Testis (tissue), 3 donors: ENCODE data around the gene MRNIP. TPM values are rescaled to one million over a fixed set of nuclear protein-coding genes. Genes with fewer than 3 reads are reported as not detected.
"Not testable (repeated sequence)": the region's sequence is repeated elsewhere in the genome, so short reads cannot be mapped to it uniquely, and the experiment has no call there.

Experiments used
- DNase-seq: peaks from one replicate; pipeline ENCODE4 v3.0.0-alpha.2; 2019
- H3K27ac ChIP-seq, 2 donors: fragments of 200-600 bp; sonication (generic); one replicate each; pipeline ENCODE4 v1.5.1; 2019
- H3K27me3 ChIP-seq: fragments of 200-600 bp; sonication (generic); one replicate; pipeline ENCODE4 v1.5.1; 2019
- H3K36me3 ChIP-seq: fragments of 200-600 bp; sonication (generic); one replicate; pipeline ENCODE4 v1.5.1; 2017; ENCODE audit warnings: low read depth; ENCODE audit errors: missing control alignments
- H3K4me1 ChIP-seq: fragments of 200-600 bp; sonication (generic); one replicate; pipeline ENCODE4 v1.5.1; 2019
- H3K4me3 ChIP-seq, 2 donors: fragments of 200-600 bp; sonication (generic); one replicate each; pipeline ENCODE4 v1.5.1; 2017 to 2019
- H3K9me3 ChIP-seq: fragments of 200-600 bp; sonication (generic); one replicate; pipeline ENCODE4 v1.5.1; 2017
- POLR2A ChIP-seq: fragments of 450-650 bp; IDR thresholded peaks from one replicate; pipeline ENCODE4 v1.6.1; 2017; ENCODE audit warnings: antibody characterized with exemption, mild to moderate bottlenecking, moderate library complexity
- WGBS, 2 donors: methylation state at CpG; one replicate each; pipeline ENCODE4 v1.1.5; 2018; 5-methylcytosine and 5-hydroxymethylcytosine counted together
- intact Hi-C: fragments of 100-400 bp; cut with DNase I; formaldehyde crosslinking; loops from one replicate; pipeline ENCODE4 v1.15.1; 2023; ENCODE audit warnings: low total_unique reads
- polyA plus RNA-seq: library from polyadenylated mRNA; stranded (reverse); fragments of 350-450 nt; fragmentation: Illumina TruSeq; extraction: RNeasy Lipid Tissue Mini Kit (QIAGEN cat#74804); gene quantifications from one replicate; pipeline ENCODE4 v1.2.3, GENCODE V29; 2014; ENCODE audit warnings: low read depth, low replicate concordance; ENCODE audit not compliant: insufficient read depth
- total RNA-seq, 2 donors: library from RNA; depleted of rRNA; stranded (reverse); fragments of >200 nt; gene quantifications; one replicate each; pipeline ENCODE4 v1.2.3, GENCODE V29; 2016
- TF ChIP-seq, protein P1 (sequence below), 3 experiments: fragments of 450-650 bp in 2 of 3; fragments of 200-600 bp in 1 of 3; sonication (generic) in 1 of 3; IDR thresholded peaks; one replicate each; pipeline ENCODE4 v1.5.1; 2016 to 2019; ENCODE audit warnings: antibody characterized with exemption in 3 of 3, mild to moderate bottlenecking in 2 of 3, moderate library complexity in 1 of 3

The MRNIP gene
- total and polyA plus RNA-seq, 3 donors from 2014 or later, result 34.9 to 61.4 (median 58.7) TPM

DNA sequence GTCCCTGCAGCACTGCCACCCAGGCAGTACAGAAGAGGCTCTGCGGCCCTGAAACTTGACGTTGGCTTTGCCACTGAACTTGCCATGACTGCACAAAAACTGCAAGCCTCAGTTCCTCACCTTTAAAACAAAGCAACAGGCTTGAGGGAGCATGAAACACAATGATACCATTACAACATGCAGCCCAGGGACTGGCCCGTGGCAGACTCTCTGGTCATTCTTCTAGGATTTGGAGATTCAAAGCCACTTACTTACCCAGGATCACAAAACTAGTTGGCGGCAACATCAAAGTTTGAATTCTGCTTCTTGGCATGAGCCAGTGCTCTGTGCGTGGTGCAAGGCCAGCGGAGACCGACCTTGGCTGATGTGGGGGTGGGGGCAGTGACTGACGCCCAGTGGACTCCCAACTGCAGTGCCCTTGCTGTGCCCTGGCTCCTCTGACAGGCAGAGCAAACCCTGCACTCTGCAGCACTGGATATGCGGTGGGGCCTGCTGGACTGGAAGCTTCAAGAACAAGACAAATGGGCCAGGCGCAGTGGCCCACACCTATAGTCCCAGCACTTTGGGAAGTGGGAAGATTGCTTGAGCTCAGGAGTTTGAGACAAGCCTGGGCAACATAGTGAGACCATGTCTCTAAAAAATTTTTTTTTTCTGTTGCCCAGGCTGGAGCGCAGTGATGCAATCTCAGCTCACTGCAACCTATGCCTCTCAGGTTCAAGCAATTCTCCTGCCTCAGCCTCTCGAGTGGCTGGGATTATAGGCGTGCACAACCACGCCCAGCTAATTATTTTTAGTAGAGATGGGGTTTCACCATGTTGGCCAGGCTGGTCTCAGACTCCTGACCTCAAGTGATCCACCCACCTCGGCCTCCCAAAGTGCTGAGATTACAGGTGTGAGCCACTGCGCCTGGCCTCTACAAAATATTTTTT is 19.0 kb downstream of the MRNIP start:
- Histone ChIP-seq H3K27me3 (no peaks in the 10 kb centered on the region), H3K4me1 (peaks cover 6% of the 10 kb centered on the region), H3K36me3 (no peaks in the 10 kb centered on the region), H3K27ac (no peak overlapping the region), H3K9me3 (no peaks in the 10 kb centered on the region), H3K4me3 (no peak overlapping the region)
- TF ChIP-seq POLR2A, result no peak
- TF ChIP-seq, protein P1, sequence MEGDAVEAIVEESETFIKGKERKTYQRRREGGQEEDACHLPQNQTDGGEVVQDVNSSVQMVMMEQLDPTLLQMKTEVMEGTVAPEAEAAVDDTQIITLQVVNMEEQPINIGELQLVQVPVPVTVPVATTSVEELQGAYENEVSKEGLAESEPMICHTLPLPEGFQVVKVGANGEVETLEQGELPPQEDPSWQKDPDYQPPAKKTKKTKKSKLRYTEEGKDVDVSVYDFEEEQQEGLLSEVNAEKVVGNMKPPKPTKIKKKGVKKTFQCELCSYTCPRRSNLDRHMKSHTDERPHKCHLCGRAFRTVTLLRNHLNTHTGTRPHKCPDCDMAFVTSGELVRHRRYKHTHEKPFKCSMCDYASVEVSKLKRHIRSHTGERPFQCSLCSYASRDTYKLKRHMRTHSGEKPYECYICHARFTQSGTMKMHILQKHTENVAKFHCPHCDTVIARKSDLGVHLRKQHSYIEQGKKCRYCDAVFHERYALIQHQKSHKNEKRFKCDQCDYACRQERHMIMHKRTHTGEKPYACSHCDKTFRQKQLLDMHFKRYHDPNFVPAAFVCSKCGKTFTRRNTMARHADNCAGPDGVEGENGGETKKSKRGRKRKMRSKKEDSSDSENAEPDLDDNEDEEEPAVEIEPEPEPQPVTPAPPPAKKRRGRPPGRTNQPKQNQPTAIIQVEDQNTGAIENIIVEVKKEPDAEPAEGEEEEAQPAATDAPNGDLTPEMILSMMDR (IDR thresholded peaks at IDR 0.05), result no peak
- 72 to 74% methylated on average over 16 of the region's 16 CpGs for WGBS, 2 donors
- DNase-seq, result peak; percentile 69
- intact Hi-C loops, result no loop called here

DNA sequence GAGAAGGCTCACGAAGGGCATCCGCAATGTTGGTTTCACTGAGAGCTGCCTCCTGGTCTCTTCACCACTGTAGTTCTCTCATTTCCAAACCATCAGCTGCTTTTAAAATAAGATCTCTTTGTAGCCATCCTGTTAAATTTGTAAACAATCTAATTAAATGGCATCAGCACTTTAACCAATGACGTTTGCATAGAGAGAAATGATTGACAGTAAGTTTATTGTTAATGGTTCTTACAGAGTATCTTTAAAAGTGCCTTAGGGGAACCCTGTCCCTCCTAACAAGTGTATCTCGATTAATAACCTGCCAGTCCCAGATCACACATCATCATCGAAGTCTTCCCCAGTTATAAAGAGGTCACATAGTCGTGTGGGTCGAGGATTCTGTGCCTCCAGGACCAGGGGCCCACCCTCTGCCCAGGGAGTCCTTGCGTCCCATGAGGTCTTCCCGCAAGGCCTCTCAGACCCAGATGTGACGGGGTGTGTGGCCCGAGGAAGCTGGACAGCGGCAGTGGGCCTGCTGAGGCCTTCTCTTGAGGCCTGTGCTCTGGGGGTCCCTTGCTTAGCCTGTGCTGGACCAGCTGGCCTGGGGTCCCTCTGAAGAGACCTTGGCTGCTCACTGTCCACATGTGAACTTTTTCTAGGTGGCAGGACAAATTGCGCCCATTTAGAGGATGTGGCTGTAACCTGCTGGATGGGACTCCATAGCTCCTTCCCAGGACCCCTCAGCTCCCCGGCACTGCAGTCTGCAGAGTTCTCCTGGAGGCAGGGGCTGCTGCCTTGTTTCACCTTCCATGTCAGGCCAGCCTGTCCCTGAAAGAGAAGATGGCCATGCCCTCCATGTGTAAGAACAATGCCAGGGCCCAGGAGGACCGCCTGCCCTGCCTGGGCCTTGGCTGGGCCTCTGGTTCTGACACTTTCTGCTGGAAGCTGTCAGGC is 21.3 kb downstream of the MRNIP start:
- DNase-seq, result no peak
- H3K36me3 ChIP-seq, result no peaks in the 10 kb centered on the region
- intact Hi-C loops, result no loop called here
- no peak for TF ChIP-seq POLR2A
- TF ChIP-seq, protein P1 (IDR thresholded peaks at IDR 0.05), result no peak
- 75 to 81% methylated on average over 7 to 15 of the region's 15 CpGs for WGBS, 2 donors
- no peaks in the 10 kb centered on the region for H3K9me3 ChIP-seq
- no peak overlapping the region for H3K4me3 ChIP-seq
- peaks cover 6% of the 10 kb centered on the region for H3K4me1 ChIP-seq
- H3K27me3 ChIP-seq, result no peaks in the 10 kb centered on the region
- peak overlapping the region in 1 of 2 donors; percentile 41 for H3K27ac ChIP-seq

DNA sequence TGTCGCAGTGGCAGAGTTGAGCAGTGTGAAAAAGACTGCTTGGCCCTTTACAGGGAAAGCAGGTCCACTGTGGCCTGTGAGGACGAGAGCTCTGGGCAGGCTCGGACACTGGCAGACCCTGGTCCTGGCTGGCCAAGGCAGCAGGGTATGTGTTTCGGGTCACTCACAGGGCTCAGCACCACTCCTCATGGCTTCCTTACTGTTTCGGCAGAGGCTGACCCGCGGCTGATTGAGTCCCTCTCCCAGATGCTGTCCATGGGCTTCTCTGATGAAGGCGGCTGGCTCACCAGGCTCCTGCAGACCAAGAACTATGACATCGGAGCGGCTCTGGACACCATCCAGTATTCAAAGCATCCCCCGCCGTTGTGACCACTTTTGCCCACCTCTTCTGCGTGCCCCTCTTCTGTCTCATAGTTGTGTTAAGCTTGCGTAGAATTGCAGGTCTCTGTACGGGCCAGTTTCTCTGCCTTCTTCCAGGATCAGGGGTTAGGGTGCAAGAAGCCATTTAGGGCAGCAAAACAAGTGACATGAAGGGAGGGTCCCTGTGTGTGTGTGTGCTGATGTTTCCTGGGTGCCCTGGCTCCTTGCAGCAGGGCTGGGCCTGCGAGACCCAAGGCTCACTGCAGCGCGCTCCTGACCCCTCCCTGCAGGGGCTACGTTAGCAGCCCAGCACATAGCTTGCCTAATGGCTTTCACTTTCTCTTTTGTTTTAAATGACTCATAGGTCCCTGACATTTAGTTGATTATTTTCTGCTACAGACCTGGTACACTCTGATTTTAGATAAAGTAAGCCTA is 22.2 kb downstream of the MRNIP start:
- no peaks in the 10 kb centered on the region for H3K36me3 ChIP-seq
- intact Hi-C loops, result no loop called here
- H3K27me3 ChIP-seq, result no peaks in the 10 kb centered on the region
- DNase-seq, result no peak
- H3K4me1 ChIP-seq, result peaks cover 14% of the 10 kb centered on the region
- WGBS, 2 donors, result 80 to 89% methylated on average over 13 to 19 of the region's 19 CpGs
- no peaks in the 10 kb centered on the region for H3K9me3 ChIP-seq
- no peak overlapping the region for H3K4me3 ChIP-seq
- no peak for TF ChIP-seq POLR2A
- TF ChIP-seq, protein P1 (IDR thresholded peaks at IDR 0.05), result no peak
- H3K27ac ChIP-seq, result peak overlapping the region in 1 of 2 donors; percentile 41

DNA sequence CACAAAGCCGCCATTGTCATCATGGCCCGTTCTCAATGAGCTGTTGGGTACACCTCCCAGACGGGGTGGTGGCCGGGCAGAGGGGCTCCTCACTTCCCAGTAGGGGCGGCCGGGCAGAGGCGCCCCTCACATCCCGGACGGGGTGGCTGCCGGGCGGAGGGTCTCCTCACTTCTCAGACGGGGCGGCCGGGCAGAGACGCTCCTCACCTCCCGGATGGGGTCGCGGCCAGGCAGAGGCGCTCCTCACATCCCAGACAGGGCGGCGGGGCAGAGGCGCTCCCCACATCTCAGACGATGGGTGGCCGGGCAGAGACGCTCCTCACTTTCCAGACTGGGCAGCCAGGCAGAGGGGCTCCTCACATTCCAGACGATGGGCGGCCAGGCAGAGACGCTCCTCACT is 23.7 kb downstream of the MRNIP start:
- DNase-seq, intact Hi-C loops, H3K4me3 ChIP-seq, H3K27me3 ChIP-seq, H3K9me3 ChIP-seq, H3K27ac ChIP-seq, H3K36me3 ChIP-seq: not testable (repeated sequence)
- H3K4me1 ChIP-seq, result peaks cover 16% of the 10 kb centered on the region
- WGBS, 2 donors, result 60 to 91% methylated on average over 2 to 19 of the region's 28 CpGs
